Stimulated activated CD4-positive, alpha-beta T cell treated with anti-CD3 and anti-CD28 coated beads, Interleukin-4, amount 100 ng/mL, for 4 hours (primary cell): ENCODE results near the gene OPHN1.

Experiments used
- DNase-seq, 2 experiments: peaks; one replicate each; pipeline ENCODE4 v3.0.0-alpha.2; 2020

Gene OPHN1

DNA sequence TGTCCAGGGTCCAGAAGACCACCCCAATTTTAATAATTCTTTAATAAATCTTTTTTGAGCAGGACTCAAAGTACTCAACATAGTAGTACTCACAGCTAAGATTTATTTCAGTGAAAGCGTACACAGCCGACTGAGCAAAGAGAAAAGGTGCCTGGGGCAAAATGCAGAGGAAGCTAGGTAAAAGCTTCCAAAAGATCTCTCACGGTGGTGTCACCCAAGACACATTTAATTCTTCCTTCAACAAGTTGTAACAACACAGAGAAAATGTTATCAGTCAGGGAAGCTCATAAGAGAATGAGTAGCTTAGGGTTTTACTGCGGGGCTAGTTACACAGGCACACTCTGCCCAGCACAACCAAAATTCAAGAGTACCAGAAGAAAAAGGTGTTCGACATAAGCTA lies 201.1 kb downstream of the OPHN1 start:
- DNase-seq: no peak

GRCh38 chrX:68209008-68209407 lies 224.3 kb downstream of the OPHN1 start:
- no peak for DNase-seq

DNA sequence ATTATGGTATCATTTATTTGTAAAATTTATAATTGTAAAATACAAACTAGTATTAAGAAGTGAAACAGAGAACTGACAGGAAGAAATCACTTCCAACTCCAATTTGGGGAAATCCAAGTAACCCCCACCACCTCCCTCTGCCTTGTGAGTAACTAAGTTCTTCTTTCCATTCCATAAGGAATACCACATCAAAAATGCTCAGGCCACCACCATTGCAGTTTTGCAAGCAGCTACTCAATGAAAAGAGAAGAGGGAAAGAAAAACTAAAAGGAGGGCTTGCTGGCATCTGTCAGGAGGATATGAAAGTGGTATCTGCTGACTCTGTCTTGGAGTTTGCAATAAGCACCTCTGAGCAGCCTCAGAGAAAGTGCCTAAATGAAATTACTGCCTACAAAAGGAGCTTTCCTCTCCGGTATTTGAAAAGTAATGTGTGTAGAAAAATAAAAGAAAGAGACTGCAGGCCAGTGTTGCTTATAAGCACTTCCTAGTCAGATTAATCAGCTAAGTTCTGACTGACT lies 228.7 kb downstream of the OPHN1 start:
- no peak for DNase-seq

GRCh38 chrX:68203646-68204045 lies 229.6 kb downstream of the OPHN1 start:
- no peak for DNase-seq

DNA sequence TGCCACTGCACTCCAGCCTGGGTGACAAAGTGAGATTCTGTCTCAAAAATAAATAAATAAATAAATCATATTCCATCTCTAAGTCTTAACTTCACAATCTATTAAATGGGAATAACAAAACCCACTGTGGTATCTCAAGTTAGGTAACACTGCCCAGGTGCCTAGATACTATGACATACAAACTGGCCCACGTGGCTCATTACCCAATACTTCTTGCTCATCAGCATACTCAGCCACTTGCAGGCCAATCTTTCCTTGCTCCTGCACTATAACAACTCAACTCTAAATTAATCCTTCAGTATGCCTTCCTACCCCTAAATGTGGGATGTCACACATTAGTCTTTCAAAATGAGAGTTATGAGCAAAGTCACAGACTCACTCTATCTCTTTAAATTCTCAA lies 230.1 kb downstream of the OPHN1 start:
- DNase-seq: no peak

- DNase-seq: no peak
These were observed 234.0 kb downstream of the OPHN1 start for GRCh38 chrX:68199062-68199848.

DNA sequence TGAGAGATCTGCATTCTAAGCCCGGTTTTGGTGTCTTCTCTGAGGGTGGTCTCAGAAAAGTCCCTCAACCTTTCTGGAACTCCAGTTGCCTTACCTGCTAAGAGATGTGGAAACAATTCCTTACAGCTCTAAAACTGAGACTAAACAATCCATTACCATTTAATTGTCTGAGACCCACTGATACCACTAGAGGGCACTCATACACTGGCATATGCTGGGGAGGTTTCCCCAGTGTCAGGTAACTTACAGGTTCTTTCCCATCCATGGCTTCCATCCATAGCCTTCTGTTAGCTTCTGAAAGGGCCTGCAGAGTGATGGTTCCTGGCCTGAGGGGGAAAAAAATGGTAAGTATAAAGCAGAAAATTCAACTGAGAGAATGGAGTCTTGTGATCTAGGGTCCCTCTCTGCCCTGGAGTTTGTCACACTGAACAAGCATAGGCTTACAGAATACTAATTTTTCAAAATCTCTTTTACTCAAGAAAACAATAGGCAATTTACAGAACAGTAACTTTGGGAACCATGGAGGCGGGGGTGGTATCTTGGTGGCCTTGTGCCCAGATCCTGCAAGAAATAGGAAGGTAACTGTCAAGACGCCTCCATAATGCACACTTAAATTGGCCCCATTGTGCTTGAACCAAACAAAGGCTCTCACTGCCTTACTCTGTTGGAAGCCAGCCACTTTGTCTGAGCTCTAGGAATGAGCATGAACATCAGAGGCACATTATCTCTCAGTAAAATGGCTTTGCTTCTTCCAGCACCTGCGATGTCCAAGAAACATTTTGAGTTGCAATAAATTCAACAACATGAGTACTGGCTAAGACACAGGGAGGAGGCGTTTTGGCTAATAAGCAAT lies 236.1 kb downstream of the OPHN1 start:
- DNase-seq: no peak

GRCh38 chrX:68195561-68195960 lies 237.7 kb downstream of the OPHN1 start:
- DNase-seq: no peak

GRCh38 chrX:68193786-68194185 lies 239.5 kb downstream of the OPHN1 start:
- no peak for DNase-seq

GRCh38 chrX:68193234-68193633 lies 240.1 kb downstream of the OPHN1 start:
- no peak for DNase-seq

DNA sequence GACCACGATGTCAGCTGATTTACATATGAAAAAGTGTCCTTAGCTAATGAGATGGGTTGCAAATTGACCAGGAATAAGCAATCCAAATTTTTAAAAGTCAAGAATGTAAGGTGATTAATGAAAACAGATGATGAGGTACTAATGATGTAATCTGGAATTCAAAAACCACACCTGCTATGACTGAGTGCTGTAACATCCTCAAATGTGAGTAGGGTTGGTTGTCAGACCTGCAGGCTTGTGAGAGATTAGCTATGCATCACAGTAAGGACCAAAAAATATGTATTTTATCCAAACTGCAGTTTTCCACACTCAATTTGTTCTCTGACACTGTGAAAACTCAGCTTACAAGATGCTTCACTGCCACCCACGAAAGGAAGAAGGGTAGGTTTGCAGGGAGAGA lies 242.5 kb downstream of the OPHN1 start:
- no peak for DNase-seq

DNA sequence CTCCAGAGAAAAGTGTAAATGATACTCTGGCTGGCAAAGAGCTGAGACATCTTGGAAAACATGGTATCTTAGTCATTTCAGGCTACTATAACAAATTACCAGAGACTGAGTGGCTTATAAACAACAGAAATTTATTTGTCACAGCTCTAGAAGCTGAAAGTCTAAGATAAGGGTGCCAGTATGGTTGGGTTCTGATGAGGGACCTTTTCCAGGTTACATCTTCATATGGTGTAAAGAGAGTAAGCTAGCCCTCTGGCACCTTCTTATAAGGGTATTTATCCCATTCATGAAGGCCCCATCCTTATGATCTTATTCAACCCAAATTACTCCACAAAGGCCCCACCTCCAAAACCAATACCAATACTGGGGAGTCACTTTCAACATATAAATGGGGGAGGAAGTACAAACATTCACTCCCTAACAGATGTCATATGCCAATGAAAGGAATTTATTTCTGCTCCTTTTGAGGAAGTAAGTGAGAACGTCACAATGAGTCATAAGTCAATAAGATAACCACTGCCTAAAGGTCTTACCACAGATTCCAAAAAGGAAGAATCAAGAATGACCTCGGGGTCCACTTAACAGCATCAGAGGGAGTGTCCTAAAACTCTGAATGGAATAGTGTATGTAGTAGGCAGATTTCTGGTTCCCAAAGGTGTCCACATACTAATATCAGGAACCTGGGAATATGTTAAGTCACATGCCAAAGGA lies 246.6 kb downstream of the OPHN1 start:
- no peak for DNase-seq

DNA sequence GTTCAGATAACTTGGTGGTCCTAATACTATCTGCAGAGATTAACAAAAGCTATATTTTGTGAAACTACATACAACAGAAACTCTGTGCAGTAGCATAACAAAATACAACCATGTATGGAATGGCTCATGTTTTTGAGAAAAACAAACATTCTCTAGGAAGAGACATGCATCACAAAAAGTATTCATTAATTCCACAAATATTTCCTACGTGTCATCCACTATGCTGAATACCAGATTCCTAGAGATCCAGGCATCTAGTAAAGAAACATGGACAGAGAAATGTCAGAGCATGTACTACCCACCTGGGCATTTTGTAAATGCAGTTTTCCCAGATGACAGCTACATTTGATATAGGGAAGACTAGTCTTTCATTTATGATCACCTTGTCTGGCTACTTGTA lies 248.1 kb downstream of the OPHN1 start:
- no peak for DNase-seq

GRCh38 chrX:68183612-68184214 lies 249.6 kb downstream of the OPHN1 start:
- DNase-seq: no peak

GRCh38 chrX:68180579-68180978 lies 252.7 kb downstream of the OPHN1 start:
- no peak for DNase-seq

GRCh38 chrX:68179355-68179754 lies 253.9 kb downstream of the OPHN1 start:
- DNase-seq: no peak

DNA sequence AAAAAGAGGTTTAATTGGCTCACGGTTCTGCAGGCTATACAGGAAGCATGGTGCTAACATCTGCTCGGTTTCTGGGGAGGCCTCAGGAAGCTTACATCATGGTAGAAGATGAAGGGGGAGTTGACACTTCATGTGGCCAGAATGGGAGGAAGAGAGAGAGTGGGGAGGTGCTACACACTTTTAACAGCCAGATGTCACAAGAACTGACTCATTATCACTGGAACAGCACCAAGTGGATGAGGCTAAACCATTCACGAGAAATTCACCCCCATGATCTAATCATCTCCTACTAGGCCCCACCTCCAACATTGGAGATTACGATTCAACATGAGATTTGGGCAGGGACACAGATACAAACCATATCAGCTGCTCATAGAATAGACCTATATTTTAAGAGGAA lies 255.8 kb downstream of the OPHN1 start:
- no peak for DNase-seq

DNA sequence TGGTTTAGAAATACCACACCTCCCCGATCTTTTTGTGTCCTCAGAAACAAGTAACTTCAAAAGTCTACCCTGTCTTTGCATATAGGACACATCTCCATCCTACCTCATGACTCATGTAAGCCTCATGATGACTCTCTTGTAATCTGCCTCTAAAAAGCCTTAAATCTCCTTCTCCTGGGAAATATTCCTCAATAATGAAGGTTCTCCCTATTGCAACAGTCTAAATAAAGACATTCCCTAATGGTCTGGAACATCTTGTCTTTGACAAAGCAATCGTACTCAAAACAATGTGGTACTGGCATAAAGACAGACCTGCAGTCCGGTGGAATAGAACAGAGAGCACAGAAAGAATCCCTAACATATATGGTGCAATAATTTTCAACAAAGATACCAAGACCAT lies 257.7 kb downstream of the OPHN1 start:
- no peak for DNase-seq

GRCh38 chrX:68163441-68163840 lies 269.9 kb downstream of the OPHN1 start:
- DNase-seq: no peak

DNA sequence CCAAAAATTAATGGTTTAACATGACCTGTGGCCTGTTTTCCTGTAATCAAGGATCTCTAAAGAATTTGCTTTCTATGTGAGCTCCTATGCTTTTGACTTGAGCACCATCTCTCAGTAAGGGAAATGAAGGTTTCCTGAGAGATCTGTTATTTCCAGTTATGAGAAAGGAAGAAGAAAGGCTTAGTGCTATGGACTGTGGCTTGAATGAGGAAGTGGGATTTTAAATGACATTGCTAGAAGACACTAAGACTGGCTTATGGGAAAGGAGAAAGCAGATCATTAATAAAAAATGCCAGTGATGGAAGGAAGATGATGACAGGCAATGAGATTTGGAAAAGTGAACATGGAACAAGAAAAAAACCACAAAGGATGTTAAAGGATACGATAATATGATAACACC lies 285.4 kb downstream of the OPHN1 start:
- no peak for DNase-seq

- no peak for DNase-seq
These were observed 287.2 kb downstream of the OPHN1 start for GRCh38 chrX:68146054-68146453.

GRCh38 chrX:68139791-68140190 lies 293.5 kb downstream of the OPHN1 start:
- no peak for DNase-seq

- no peak for DNase-seq
These were observed 300.1 kb downstream of the OPHN1 start for GRCh38 chrX:68133181-68133580.
